GM18861 (cell line): ENCODE measurements around the gene PCDHGA6.
"Not testable (repeated sequence)": the region's sequence is repeated elsewhere in the genome, so short reads cannot be mapped to it uniquely, and the experiment has no call there.

Experiments
- ATAC-seq: cut with Tn5 transposase; IDR thresholded peaks from one replicate; pipeline ENCODE4 v1.9.1; 2021; ENCODE audit not compliant: unreplicated experiment

The PCDHGA6 gene

DNA sequence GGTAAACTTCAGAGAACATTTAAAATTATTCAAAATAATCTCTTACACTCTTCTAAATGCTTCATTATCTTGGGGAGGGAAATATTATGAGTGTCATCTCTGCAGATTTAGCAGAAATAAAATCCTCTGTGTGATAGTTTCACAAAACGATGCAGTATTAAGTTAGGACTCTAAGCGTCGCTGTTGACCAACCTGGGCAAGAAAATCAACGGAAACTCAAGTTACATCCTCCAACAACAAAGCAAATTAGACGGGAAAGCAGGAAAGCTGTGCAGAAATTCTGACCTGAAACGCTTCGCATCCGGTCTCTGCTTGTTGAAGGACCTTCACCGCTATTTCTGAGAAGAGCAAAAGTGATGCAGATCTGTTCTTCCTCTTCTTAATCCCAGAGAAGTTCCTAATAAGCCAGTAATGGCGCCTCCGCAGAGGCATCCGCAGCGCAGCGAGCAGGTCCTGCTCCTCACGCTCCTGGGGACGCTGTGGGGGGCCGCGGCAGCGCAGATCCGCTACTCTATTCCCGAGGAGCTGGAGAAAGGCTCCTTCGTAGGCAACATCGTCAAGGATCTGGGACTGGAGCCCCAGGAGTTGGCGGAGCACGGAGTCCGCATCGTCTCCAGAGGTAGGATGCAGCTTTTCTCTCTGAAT lies at the start of gene PCDHGA6:
Gene PCDHGA6 (plus strand): TSS at position 219 of the 645 bp plus-strand sequence. CDS start 193 bp downstream, at position 412.
- ATAC-seq, result no peak

DNA sequence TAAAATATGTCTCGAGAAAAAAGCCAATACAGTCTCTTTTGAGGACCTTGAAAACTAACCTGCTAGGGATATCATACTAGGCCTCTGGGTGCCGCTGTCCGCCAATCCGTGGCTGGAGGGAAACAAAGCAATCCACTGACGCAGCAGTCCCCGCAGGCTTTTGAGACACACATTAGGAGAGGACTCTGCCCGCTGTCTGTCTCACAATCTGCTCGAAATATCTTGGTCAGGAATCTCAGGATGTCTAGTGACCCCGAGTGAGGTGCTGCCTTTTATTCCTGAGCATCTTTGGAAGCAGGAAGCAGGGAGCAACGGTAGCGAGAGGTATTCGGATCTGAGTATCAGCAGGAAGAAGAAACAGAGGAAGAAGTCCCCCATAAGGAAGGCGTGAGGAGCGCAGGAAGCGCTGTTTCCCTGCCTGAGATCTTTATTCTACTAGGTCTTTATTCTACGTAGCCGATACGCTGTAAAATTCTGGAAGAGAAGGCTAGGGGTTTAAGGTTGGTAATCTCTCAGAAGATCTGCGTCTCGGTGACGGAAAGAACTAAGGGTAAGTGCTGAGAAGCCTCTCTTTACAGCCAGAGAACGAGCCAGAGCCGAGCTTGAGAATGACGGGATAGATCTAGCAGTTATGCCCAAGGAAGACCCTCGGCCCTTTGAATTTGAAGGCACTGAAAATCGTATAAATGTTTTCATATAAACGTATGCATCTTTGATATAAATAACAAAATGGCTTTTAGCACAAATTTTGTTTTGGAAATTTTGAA lies 47.4 kb upstream of the PCDHGA6 start:
- no peak for ATAC-seq

DNA sequence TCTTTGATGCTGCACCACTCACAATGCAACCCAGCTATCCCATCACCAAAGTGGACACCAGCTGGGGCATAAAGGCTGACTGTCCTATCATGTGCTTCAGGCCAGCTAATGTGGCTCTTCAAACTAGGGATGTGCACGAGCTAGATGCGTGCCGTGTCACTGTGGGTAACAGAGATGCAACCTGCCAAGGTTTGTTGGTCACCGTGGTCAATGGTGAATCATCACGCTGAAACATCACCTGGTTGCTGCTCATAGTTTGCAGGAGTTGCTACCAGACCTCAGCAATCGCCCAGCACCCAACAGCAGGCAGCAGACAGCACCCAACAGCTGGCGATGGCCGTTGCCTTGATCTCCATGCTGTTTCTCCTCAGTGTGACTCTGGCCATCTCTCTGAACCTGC lies 45.5 kb upstream of the PCDHGA6 start:
- no peak for ATAC-seq

GRCh38 chr5:141330299-141331080 lies 43.2 kb upstream of the PCDHGA6 start, which contains the start of gene PCDHGA1:
Gene PCDHGA1 (plus strand): TSS chr5:141330514.
- no peak for ATAC-seq

GRCh38 chr5:141332571-141332970 lies 41.1 kb upstream of the PCDHGA6 start:
- ATAC-seq, result not testable (repeated sequence)

DNA sequence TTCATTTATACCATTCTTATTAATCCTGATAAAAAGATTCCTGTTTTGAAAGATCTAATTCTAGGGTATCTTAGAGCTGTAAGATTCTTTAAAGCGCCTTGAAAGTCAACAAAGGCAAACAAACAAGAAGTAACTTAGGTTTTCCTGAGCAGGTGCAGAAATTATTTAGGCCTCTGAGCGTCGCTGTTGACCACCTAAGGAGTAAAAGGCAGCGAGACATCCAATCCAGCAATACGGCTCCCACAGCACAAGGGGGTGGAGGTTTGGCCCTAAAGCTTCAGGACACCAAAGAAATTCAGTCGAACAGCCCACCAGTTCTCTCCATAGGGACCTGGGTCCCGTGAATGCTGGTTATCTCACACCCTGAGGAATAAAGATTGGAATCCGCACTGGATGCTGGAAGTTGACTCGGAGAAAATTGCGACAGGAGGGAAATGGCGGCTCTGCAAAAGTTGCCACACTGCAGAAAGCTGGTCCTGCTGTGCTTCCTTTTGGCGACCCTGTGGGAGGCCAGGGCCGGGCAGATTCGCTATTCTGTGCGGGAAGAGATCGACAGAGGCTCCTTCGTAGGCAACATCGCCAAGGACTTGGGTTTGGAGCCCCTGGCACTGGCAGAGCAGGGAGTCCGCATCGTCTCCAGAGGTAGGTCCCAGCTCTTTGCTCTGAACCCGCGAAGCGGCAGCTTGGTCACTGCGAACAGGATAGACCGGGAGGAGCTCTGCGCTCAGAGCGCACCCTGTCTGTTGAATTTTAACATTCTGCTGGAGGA lies 35.0 kb upstream of the PCDHGA6 start, which contains the start of gene PCDHGA2:
Gene PCDHGA2 (plus strand): TSS at position 223 of the 769 bp plus-strand sequence.
- no peak for ATAC-seq

DNA sequence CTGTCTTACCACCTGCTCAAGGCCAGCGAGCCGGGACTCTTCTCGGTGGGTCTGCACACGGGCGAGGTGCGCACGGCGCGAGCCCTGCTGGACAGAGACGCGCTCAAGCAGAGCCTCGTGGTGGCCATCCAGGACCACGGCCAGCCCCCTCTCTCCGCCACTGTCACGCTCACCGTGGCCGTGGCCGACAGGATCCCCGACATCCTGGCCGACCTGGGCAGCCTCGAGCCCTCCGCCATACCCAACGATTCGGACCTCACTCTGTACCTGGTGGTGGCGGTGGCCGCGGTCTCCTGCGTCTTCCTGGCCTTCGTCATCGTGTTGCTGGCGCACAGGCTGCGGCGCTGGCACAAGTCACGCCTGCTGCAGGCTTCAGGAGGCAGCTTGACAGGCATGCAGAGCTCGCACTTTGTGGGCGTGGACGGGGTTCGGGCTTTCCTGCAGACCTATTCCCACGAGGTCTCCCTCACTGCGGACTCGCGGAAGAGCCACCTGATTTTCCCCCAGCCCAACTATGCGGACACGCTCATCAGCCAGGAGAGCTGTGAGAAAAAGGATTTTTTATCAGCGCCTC lies 32.8 kb upstream of the PCDHGA6 start:
- ATAC-seq, result not testable (repeated sequence)

DNA sequence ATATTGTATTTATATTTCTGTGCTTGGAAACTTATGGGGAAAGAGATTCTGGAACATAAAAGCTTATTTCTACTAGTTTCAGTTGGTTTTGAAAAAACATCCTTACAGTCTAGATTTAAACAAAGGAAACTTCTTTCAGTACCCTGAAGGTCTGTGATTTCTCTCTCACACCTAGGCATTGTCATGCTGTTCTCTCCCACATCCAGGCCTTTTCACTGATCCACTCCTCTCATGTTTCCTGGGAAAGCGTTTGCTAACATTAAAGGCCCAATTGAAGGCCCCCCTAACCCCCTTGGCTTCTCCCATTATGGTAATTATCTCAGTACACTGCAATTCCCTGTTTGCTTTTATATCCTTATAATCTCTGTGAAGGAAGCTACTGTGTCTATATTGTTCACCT lies 30.9 kb upstream of the PCDHGA6 start:
- no peak for ATAC-seq

GRCh38 chr5:141343242-141343952 lies 30.3 kb upstream of the PCDHGA6 start, which contains the start of gene PCDHGA3:
Gene PCDHGA3 (plus strand): TSS chr5:141343829. CDS start chr5:141344034, 205 bp downstream.
- no peak for ATAC-seq

- no peak for ATAC-seq
These were observed 29.7 kb upstream of the PCDHGA6 start for GRCh38 chr5:141343953-141344463.

GRCh38 chr5:141345327-141345726 lies 28.4 kb upstream of the PCDHGA6 start:
- ATAC-seq, result no peak

- not testable (repeated sequence) for ATAC-seq
These were observed 27.7 kb upstream of the PCDHGA6 start for GRCh38 chr5:141346017-141346416.

DNA sequence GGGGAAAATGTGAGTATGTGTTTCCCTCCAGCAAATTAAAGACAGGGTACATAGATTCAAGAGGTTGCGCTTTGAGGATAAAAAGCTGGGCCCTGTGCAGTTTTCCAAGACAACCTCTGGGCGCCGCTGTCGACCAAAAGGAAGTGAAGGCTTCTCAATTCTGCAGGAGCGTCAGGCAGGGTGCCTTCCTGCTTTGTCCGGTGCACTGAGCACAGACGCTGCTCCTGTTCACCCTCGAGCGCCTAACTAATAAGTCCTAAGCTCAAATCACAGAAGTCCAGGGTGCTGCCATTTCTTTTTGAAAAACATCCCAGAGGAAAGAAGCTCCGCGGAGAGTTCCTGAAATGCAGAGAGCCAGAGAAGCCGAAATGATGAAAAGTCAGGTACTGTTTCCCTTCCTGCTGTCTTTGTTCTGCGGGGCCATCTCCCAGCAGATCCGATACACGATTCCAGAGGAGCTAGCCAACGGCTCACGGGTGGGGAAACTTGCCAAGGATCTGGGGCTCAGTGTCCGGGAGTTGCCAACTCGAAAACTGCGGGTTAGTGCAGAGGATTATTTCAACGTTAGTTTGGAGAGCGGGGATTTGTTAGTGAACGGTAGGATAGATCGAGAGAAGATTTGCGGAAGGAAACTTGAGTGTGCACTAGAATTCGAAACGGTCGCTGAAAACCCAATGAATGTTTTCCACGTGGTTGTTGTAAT lies 23.6 kb upstream of the PCDHGA6 start, which contains the start of gene PCDHGB1:
Gene PCDHGB1 (plus strand): TSS at position 183 of the 703 bp plus-strand sequence. CDS start 162 bp downstream, at position 345.
- no peak for ATAC-seq

GRCh38 chr5:141351591-141351990 lies 22.1 kb upstream of the PCDHGA6 start:
- no peak for ATAC-seq

- ATAC-seq, result no peak
These were observed 18.7 kb upstream of the PCDHGA6 start, which contains the start of gene PCDHGA4 for GRCh38 chr5:141354900-141355469. Gene PCDHGA4 (plus strand): TSS chr5:141355021. CDS start chr5:141355108, 87 bp downstream.

DNA sequence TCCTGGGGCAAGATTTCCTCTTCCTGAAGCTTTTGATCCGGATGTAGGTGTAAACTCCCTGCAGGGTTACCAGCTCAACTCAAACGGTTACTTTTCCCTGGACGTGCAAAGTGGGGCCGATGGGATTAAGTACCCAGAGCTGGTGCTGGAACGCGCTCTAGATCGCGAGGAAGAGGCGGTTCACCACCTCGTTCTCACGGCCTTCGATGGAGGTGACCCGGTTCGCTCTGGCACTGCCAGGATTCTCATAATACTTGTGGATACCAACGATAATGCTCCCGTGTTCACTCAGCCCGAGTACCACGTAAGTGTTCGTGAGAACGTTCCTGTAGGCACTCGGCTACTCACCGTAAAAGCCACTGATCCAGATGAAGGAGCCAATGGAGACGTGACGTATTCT lies 18.1 kb upstream of the PCDHGA6 start:
- ATAC-seq, result no peak

DNA sequence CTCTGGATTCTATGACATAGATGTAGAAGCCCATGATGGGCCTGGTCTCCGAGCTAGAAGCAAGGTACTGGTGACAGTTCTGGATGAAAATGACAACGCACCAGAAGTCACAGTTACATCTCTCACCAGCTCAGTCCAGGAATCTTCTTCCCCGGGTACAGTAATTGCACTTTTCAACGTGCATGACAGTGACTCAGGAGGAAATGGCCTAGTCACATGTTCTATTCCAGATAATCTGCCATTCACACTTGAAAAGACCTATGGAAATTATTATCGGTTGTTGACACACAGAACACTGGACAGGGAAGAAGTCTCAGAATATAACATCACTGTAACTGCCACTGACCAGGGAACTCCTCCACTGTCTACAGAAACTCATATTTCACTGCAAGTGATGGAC lies 17.6 kb upstream of the PCDHGA6 start:
- ATAC-seq, result no peak

GRCh38 chr5:141356950-141357349 lies 16.7 kb upstream of the PCDHGA6 start:
- ATAC-seq, result no peak
